DND-41 (cell line): ENCODE data around the gene CDC42SE2.
"Not testable (repeated sequence)": the region's sequence is repeated elsewhere in the genome, so short reads cannot be mapped to it uniquely, and the experiment has no call there.

Experiments
- ATAC-seq: fragments of 200-7000 bp; cut with Tn5 transposase; 3 replicates; pipeline ENCODE4 v1.9.1; 2021; ENCODE audit warnings: low read depth; ENCODE audit not compliant: insufficient read depth
- DNase-seq: peaks from one replicate; pipeline ENCODE4 v3.0.0-alpha.2; 2020
- H2AFZ ChIP-seq: 2 replicates; pipeline ENCODE4 v1.6.0; 2012; ENCODE audit warnings: low read depth, low read length
- H3K27ac ChIP-seq: 2 replicates; pipeline ENCODE4 v1.5.1; 2012; ENCODE audit warnings: low read length, inconsistent platforms
- H3K27me3 ChIP-seq: fragments of 200-600 bp; sonication (generic); 2 replicates; pipeline ENCODE4 v1.6.0; 2012; ENCODE audit warnings: low read length, mild to moderate bottlenecking, inconsistent platforms; ENCODE audit not compliant: insufficient read depth, poor library complexity
- H3K36me3 ChIP-seq: 2 replicates; pipeline ENCODE4 v1.5.1; 2012; ENCODE audit warnings: low read length, inconsistent platforms; ENCODE audit not compliant: insufficient read depth
- H3K4me1 ChIP-seq: 2 replicates; pipeline ENCODE4 v1.5.1; 2012; ENCODE audit warnings: mild to moderate bottlenecking, low read length; ENCODE audit not compliant: insufficient read depth
- H3K4me2 ChIP-seq: 2 replicates; pipeline ENCODE4 v1.6.0; 2012; ENCODE audit warnings: mild to moderate bottlenecking, moderate library complexity, low read length, inconsistent platforms; ENCODE audit not compliant: insufficient read depth
- H3K4me3 ChIP-seq, 2 experiments: fragments of 200-600 bp in 1 of 2; shearing (Covaris generic) in 1 of 2; 2 replicates each; pipeline ENCODE4 v1.5.1; 2012 to 2016; ENCODE audit warnings: inconsistent platforms in 2 of 2, low read length in 2 of 2, mild to moderate bottlenecking in 2 of 2, low read depth in 1 of 2, moderate library complexity in 1 of 2
- H3K79me2 ChIP-seq: 2 replicates; pipeline ENCODE4 v1.6.0; 2012; ENCODE audit warnings: low read length, inconsistent platforms; ENCODE audit not compliant: insufficient read depth
- H3K9ac ChIP-seq: 2 replicates; pipeline ENCODE4 v1.6.0; 2012; ENCODE audit warnings: low read depth, mild to moderate bottlenecking, inconsistent platforms, low read length, moderate library complexity
- H3K9me3 ChIP-seq: 2 replicates; pipeline ENCODE4 v1.5.1; 2012; ENCODE audit warnings: low read length, moderate library complexity, mild to moderate bottlenecking, inconsistent platforms; ENCODE audit not compliant: insufficient read depth, severe bottlenecking
- H4K20me1 ChIP-seq: 2 replicates; pipeline ENCODE4 v1.6.0; 2012; ENCODE audit warnings: low read length; ENCODE audit not compliant: insufficient read depth
- CTCF ChIP-seq: IDR thresholded peaks from 2 replicates; pipeline ENCODE4 v1.5.1; 2012; ENCODE audit warnings: borderline replicate concordance, low read length, moderate library complexity, mild to moderate bottlenecking; ENCODE audit not compliant: poor library complexity, severe bottlenecking; ENCODE audit errors: extremely low read depth
- EZH2 ChIP-seq: IDR thresholded peaks from 3 replicates; pipeline ENCODE4 v1.6.1; 2012; ENCODE audit warnings: borderline replicate concordance, low read depth, mild to moderate bottlenecking, moderate library complexity, low read length, inconsistent platforms; ENCODE audit not compliant: severe bottlenecking

Gene CDC42SE2

GRCh38 chr5:131277875-131278740 is 14.3 kb downstream of the CDC42SE2 start:
- TF ChIP-seq CTCF (no peak), EZH2 (no peak)
- no peak overlapping the region for H2AFZ ChIP-seq
- H3K27me3 ChIP-seq: no peaks in the 10 kb centered on the region
- H3K27ac ChIP-seq: no peak overlapping the region
- H3K4me2 ChIP-seq: no peak overlapping the region
- no peak overlapping the region for H3K9ac ChIP-seq
- peaks cover 46% of the 10 kb centered on the region for H3K4me1 ChIP-seq
- H3K36me3 ChIP-seq: no peaks in the 10 kb centered on the region
- peaks cover 93% of the 10 kb centered on the region for H3K79me2 ChIP-seq
- H3K4me3 ChIP-seq: no peak overlapping the region
- DNase-seq (no peak), ATAC-seq (no peak)
- no peaks in the 10 kb centered on the region for H3K9me3 ChIP-seq
- H4K20me1 ChIP-seq: peaks cover 60% of the 10 kb centered on the region

- Histone ChIP-seq H3K4me1 (peaks cover 48% of the 10 kb centered on the region), H3K79me2 (peaks cover 94% of the 10 kb centered on the region), H4K20me1 (peaks cover 64% of the 10 kb centered on the region)
- H3K4me3 ChIP-seq, H3K9ac ChIP-seq, H3K27ac ChIP-seq, ATAC-seq, H3K9me3 ChIP-seq, H3K36me3 ChIP-seq, H3K27me3 ChIP-seq, DNase-seq, H2AFZ ChIP-seq, H3K4me2 ChIP-seq: not testable (repeated sequence)
Measured at GRCh38 chr5:131278741-131279124, 14.9 kb downstream of the CDC42SE2 start.

GRCh38 chr5:131279204-131279603 is 15.4 kb downstream of the CDC42SE2 start:
- no peak for DNase-seq
- Histone ChIP-seq H2AFZ (no peak overlapping the region), H3K4me1 (peaks cover 43% of the 10 kb centered on the region), H3K9me3 (no peaks in the 10 kb centered on the region), H3K4me2 (no peak overlapping the region), H3K4me3 (no peak overlapping the region), H3K27ac (no peak overlapping the region), H3K27me3 (no peaks in the 10 kb centered on the region), H3K79me2 (peaks cover 94% of the 10 kb centered on the region), H4K20me1 (peaks cover 64% of the 10 kb centered on the region), H3K36me3 (no peaks in the 10 kb centered on the region), H3K9ac (no peak overlapping the region)
- ATAC-seq: no peak
- TF ChIP-seq EZH2: no peak
- no peak for TF ChIP-seq CTCF

GRCh38 chr5:131280417-131280816 is 16.6 kb downstream of the CDC42SE2 start:
- 0 out of 4 replicates have a peak overlapping the region, but pooled peaks of 1 of the 2 experiments have one; percentile 9 for H3K4me3 ChIP-seq
- H3K4me2 ChIP-seq: peak overlapping the region; percentile 59
- H3K9me3 ChIP-seq: no peaks in the 10 kb centered on the region
- no peaks in the 10 kb centered on the region for H3K27me3 ChIP-seq
- H3K9ac ChIP-seq: 0 out of 2 replicates have a peak overlapping the region, but pooled peaks have one; percentile 10
- peaks cover 94% of the 10 kb centered on the region for H3K79me2 ChIP-seq
- H3K36me3 ChIP-seq: peaks cover 5% of the 10 kb centered on the region; the same call in 1 of the 2 replicates
- H4K20me1 ChIP-seq: peaks cover 65% of the 10 kb centered on the region
- H2AFZ ChIP-seq: no peak overlapping the region
- no peak for DNase-seq
- H3K4me1 ChIP-seq: peaks cover 41% of the 10 kb centered on the region
- no peak for TF ChIP-seq CTCF
- no peak for TF ChIP-seq EZH2
- H3K27ac ChIP-seq: peak overlapping the region; percentile 49; the same call in 1 of the 2 replicates
- ATAC-seq: no peak
